Measurements from ENCODE around the gene ROCK2. TPM values are rescaled to one million over a fixed set of nuclear protein-coding genes. Genes with fewer than 3 reads are reported as not detected.

The ROCK2 gene
- total RNA-seq, 1 experiment from 2014 or later: 49.4 TPM

- no peak for DNase-seq (ENCODE audit: low spot score)
- CTCF ChIA-PET: no interaction called here
- H3K27ac ChIP-seq (ENCODE audit: low read depth, low read length, poor library complexity, severe bottlenecking): no peak overlapping the region
- no peak overlapping the region for H3K4me3 ChIP-seq (ENCODE audit: low read depth, low read length, poor library complexity, severe bottlenecking)
- no TSS peak for BruUV-seq (replicated peaks)
- H3K4me1 ChIP-seq (ENCODE audit: insufficient read depth, low read length, poor library complexity, severe bottlenecking): peaks cover 4% of the 10 kb centered on the region
- no peaks in the 10 kb centered on the region for H3K27me3 ChIP-seq (replicated peaks; ENCODE audit: insufficient read depth, low read depth, low read length, poor library complexity)
- POLR2A ChIA-PET (ENCODE audit: low non-redundant PET): no interaction called here
- H3K36me3 ChIP-seq (ENCODE audit: insufficient read depth, low read length, poor library complexity, severe bottlenecking): no peaks in the 10 kb centered on the region
- H3K9me3 ChIP-seq (ENCODE audit: low read depth, low read length, poor library complexity, severe bottlenecking): no peaks in the 10 kb centered on the region
- intact Hi-C loops (cut with micrococcal nuclease; ENCODE audit: unreplicated experiment): loop anchor here (5.0 to 10.0 kb wide), 2 partner anchors 83 to 206 kb away; no protein-coding TSS in a partner anchor
- TF ChIP-seq EZH2 (IDR thresholded peaks at IDR 0.05; ENCODE audit: borderline replicate concordance, low read depth, low read length, poor library complexity, severe bottlenecking) (no peak), CTCF (conservative IDR thresholded peaks at IDR 0.05; ENCODE audit: low read depth, low read length) (no peak)
These were observed 105.3 kb downstream of the ROCK2 start for GRCh38 chr2:11239147-11239546.

- no peaks in the 10 kb centered on the region for H3K4me1 ChIP-seq (ENCODE audit: insufficient read depth, low read length, poor library complexity, severe bottlenecking)
- ChIA-PET POLR2A (ENCODE audit: low non-redundant PET) (no interaction called here), CTCF (interaction anchor here (0.8 kb wide), 1 partner anchor 175 kb away, joined by 3 read pairs; no protein-coding TSS in a partner anchor)
- no peaks in the 10 kb centered on the region for H3K36me3 ChIP-seq (ENCODE audit: insufficient read depth, low read length, poor library complexity, severe bottlenecking)
- TF ChIP-seq CTCF (conservative IDR thresholded peaks at IDR 0.05; ENCODE audit: low read depth, low read length) (no peak), EZH2 (IDR thresholded peaks at IDR 0.05; ENCODE audit: borderline replicate concordance, low read depth, low read length, poor library complexity, severe bottlenecking) (no peak)
- no peak overlapping the region for H3K4me3 ChIP-seq (ENCODE audit: low read depth, low read length, poor library complexity, severe bottlenecking)
- H3K9me3 ChIP-seq (ENCODE audit: low read depth, low read length, poor library complexity, severe bottlenecking): no peaks in the 10 kb centered on the region
- no peak for DNase-seq (ENCODE audit: low spot score)
- BruUV-seq (replicated peaks): no TSS peak
- intact Hi-C loops (cut with micrococcal nuclease; ENCODE audit: unreplicated experiment): loop anchor here (2.0 to 10.0 kb wide), 3 partner anchors 85 to 348 kb away; no protein-coding TSS in a partner anchor
- H3K27me3 ChIP-seq (replicated peaks; ENCODE audit: insufficient read depth, low read depth, low read length, poor library complexity): no peaks in the 10 kb centered on the region
- no peak overlapping the region for H3K27ac ChIP-seq (ENCODE audit: low read depth, low read length, poor library complexity, severe bottlenecking)
These were observed 107.3 kb downstream of the ROCK2 start for GRCh38 chr2:11237122-11237521.

GRCh38 chr2:11236335-11236734 is 108.1 kb downstream of the ROCK2 start:
- Histone ChIP-seq H3K4me1 (ENCODE audit: insufficient read depth, low read length, poor library complexity, severe bottlenecking) (no peaks in the 10 kb centered on the region), H3K27me3 (replicated peaks; ENCODE audit: insufficient read depth, low read depth, low read length, poor library complexity) (no peaks in the 10 kb centered on the region), H3K36me3 (ENCODE audit: insufficient read depth, low read length, poor library complexity, severe bottlenecking) (no peaks in the 10 kb centered on the region), H3K9me3 (ENCODE audit: low read depth, low read length, poor library complexity, severe bottlenecking) (no peaks in the 10 kb centered on the region), H3K27ac (ENCODE audit: low read depth, low read length, poor library complexity, severe bottlenecking) (no peak overlapping the region), H3K4me3 (ENCODE audit: low read depth, low read length, poor library complexity, severe bottlenecking) (no peak overlapping the region)
- no TSS peak for BruUV-seq (replicated peaks)
- TF ChIP-seq EZH2 (IDR thresholded peaks at IDR 0.05; ENCODE audit: borderline replicate concordance, low read depth, low read length, poor library complexity, severe bottlenecking) (no peak), CTCF (conservative IDR thresholded peaks at IDR 0.05; ENCODE audit: low read depth, low read length) (no peak)
- ChIA-PET POLR2A (ENCODE audit: low non-redundant PET) (no interaction called here), CTCF (no interaction called here)
- intact Hi-C loops (cut with micrococcal nuclease; ENCODE audit: unreplicated experiment): loop anchor here (2.0 to 10.0 kb wide), 3 partner anchors 86 to 348 kb away; no protein-coding TSS in a partner anchor
- peak; percentile 14 for DNase-seq (ENCODE audit: low spot score)

Data from A673 (cell line).